Adipose tissue (tissue), 3 donors: ENCODE data around the gene WSB2. TPM values are rescaled to one million over a fixed set of nuclear protein-coding genes. Genes with fewer than 3 reads are reported as not detected.
"Not testable (repeated sequence)": the region's sequence is repeated elsewhere in the genome, so short reads cannot be mapped to it uniquely, and the experiment has no call there.

Source experiments
- H3K27ac ChIP-seq: one replicate; pipeline ENCODE4 v1.5.1; 2013; ENCODE audit warnings: low read depth, low read length
- WGBS, 3 donors: extraction: QIAGEN DNeasy Blood & Tissue Kit; methylation state at CpG; one replicate each; pipeline ENCODE4 v1.1.7; 2013; 5-methylcytosine and 5-hydroxymethylcytosine counted together
- polyA plus RNA-seq, 3 donors: library from polyadenylated mRNA; stranded (reverse); fragments of 200-250 nt; gene quantifications; one replicate each; pipeline ENCODE4 v1.2.3, GENCODE V29; 2013
- donor health status: healthy with polysubstance abuse.
- donor health status: Bipolar disorder and iron deficiency.
- donor health status: healthy.

WSB2 gene
- polyA plus RNA-seq, 3 donors: 21.1 to 55.7 (median 40.3) TPM

DNA sequence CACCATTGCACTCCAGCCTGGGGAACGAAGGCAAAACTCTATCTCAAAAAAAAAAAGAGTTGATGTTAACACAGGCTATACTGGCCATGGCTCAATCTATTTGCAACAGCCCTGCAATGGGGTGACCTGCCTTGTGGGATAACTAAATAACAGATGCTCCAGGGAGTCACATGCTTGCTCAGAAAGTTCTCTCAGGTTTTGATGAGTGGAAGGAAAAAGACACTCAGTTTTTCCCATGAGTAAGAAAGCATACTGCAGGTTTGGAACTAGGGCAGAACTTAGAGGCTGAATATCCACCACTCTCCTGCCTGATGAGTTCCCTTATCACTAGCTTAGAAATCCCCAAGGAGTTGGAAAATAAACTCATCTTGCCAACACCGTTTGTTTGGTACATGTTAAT, 16.9 kb downstream of the WSB2 start:
- WGBS, 3 donors: 79 to 84% (median 80%) methylated on average over 2 of the region's 2 CpGs
- H3K27ac ChIP-seq: no peak overlapping the region

DNA sequence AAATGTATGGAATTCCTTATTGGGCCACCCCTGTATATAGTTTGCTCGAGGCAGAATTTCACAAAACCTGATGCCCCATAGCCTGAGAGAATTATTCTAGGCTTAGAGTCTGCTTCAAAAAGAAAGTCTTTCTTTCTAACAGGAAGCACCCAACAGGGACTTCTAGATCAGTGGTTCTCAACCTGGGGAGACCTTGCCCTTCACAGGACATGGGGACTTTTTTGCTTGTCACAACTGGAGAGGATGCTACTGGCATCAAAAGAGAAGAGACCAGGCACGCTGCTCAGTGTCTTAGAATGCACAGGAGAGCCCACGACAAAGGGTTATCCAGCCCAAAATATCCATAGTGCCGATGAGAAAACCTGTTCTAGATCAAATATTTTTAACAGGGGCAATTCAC, 18.9 kb downstream of the WSB2 start:
- no peak overlapping the region for H3K27ac ChIP-seq
- WGBS, 3 donors: 95 to 96% (median 96%) methylated on average over 4 of the region's 4 CpGs

DNA sequence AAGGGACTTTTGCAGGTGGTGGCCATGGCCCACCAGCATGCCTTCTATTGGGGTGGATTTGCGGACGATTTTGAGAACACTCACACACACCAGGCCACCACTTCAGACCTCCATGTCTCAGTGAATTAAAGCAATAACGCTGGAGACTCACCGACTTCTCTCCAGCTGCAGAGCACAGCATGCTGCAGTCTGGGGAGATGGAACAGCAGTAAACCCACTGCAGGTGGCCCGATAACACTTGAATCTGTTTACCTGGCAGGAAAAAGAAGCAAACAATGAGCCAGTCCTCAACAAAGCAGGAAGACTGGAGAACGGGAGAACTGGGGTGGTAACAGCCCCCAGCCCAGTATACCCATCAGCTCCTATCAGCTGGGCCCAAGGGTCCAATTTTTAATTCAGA, 22.8 kb downstream of the WSB2 start:
- 64 to 88% (median 76%) methylated on average over 6 of the region's 6 CpGs for WGBS, 3 donors

DNA sequence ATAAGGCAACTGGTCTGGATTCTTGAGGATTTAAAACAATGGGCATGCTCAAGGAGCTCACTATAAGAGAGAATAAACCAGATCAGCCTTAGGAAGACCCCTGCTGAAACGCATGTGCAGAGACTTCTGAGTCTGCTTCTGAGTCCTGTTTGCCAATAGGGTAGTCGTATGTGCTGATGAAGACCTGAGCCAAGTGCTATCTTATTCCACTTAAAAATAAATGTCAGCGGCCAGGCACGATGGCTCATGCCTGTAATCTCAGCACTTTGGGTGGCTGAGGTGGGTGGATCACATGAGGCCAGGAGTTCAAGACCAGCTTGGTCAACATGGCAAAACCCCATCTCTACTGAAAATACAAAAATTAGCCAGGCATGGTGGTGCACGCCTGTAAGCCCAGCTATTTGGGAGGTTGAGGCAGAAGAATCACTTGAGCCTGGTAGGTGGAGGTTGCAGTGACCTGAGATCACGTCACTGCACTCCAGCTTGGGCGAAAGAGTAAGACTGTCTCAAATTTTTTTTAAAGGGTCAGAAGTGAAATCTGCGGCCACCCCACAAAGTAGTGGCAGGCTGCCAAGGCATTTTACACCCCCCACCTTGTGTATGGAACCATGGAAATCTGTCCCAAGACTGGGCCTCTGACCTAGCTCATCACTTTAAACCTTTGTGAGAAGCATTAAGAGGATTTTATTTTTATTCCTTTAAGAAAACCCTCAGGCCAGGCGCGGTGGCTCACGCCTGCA, 24.1 kb downstream of the WSB2 start:
- H3K27ac ChIP-seq: no peak overlapping the region
- WGBS, 3 donors: 92 to 96% (median 94%) methylated on average over 11 of the region's 11 CpGs

More for the DNA sequence above, 22.8 kb downstream of the WSB2 start:
- no peak overlapping the region for H3K27ac ChIP-seq

DNA sequence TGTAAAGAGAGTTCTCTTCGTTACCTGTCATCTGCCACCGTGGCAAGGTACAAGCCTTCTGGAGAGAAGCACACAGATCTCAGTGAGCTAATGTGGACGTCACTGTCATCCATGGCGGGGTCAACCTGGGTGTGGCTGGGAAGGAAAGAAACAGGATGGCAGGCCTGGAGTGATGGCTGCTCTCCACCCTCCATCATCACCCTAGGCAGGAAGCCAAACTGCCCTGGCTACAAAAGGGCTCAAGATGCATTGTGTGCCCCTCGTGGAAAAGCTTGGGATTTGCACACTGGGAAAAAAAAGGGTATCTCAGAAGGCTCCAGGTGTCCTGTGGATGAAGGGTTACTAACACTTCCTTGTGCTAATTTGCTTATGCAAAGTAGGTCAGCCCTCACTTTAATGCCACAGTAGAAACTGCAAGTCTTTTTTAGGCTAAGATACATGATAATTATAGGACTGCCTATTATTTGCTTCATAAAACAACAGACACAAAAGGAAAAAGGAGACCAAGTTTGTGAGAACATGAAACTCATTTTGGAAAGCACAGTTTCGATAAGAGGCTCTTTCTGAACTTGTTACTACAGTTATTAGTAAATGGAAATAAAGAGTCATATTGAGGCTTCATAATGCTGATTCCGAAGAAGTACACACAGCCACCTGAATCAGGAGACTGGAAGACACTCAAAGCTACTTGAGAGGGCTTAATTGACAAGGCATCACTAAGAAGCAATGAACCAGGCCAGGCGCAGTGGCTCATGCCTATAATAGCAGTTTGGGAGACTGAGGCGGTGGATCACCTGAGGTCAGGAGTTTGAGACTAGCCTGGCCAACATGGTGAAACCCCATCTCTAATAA, 25.6 kb downstream of the WSB2 start:
- no peak overlapping the region for H3K27ac ChIP-seq
- 77 to 84% (median 83%) methylated on average over 9 of the region's 9 CpGs for WGBS, 3 donors

DNA sequence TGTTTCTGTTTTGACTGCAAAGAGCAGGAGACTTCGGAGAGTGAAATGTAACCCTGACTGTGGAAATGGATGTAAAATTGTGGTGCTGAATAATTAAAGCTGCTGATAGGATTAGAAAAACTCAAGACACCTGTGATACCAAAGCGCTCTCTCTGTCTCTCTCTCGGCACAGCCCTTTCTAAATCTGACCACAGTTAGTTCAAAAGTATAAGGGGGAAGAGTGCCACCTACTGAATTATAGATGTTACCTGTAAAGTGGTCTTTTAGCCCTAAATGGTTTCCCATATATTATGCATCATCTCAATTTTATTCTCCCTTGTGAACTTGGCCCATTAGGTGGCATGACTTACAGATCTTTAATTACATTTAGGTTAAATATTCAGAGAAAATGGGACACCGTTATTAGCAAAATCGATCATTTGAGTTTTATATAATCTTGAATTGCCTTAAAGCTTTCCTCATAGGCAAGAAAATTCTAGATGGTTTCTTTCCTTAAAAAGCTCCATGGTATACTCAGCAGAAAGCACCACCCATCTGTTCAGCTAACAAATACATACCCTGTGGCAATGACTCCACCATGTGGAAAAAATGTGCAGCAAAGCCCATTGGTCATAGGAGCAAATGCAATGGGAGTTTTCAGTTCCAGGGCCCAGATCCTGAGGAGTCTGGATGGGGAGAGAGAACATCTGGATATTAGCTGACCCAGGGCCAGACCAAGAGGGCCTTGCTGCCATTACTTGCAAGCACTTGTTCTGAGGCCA, 26.4 kb downstream of the WSB2 start:
- 92 to 95% (median 93%) methylated on average over 5 of the region's 5 CpGs for WGBS, 3 donors
- H3K27ac ChIP-seq: no peak overlapping the region

DNA sequence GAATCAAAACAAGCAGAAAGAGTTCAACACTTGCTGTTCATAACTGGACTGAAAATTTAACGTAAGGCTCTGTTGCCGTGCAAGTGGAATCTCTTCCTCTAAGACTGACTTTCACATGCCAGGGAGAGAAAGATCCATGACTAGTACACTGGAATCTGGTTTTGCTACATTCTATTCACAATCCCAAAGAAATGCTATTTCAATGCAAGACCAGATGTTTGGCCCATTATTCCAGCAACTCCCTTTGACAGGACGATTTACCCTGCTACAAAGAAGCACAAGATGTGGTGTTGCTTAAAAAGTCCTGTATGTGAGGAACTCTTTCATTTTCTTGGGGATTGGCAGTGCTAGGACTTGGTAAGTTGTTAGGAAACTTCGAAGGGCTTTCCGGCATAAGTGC, 27.1 kb downstream of the WSB2 start:
- no peak overlapping the region for H3K27ac ChIP-seq

DNA sequence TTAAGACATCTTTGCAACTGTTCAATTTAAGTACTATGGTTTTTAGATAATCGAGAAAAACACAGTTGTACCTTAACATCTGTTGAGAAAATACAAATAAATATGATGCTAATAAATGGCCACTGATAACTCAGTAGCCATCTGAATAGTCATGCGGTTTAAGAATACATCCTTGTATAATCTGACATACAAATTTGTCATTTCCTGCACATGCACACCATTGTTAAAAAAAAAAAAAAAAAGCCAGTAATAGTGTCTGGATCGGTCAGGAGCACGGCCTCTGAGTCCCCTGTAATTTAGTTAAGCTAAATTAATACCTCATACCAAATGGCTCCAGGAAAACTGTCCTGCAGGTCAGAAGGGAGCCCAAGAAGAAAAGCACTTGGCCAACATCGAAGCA, 27.7 kb downstream of the WSB2 start:
- WGBS, 3 donors: 81 to 86% (median 85%) methylated on average over 5 of the region's 5 CpGs
- H3K27ac ChIP-seq: no peak overlapping the region

More for the DNA sequence above, 27.1 kb downstream of the WSB2 start:
- 86 to 90% (median 89%) methylated on average over 5 of the region's 5 CpGs for WGBS, 3 donors

DNA sequence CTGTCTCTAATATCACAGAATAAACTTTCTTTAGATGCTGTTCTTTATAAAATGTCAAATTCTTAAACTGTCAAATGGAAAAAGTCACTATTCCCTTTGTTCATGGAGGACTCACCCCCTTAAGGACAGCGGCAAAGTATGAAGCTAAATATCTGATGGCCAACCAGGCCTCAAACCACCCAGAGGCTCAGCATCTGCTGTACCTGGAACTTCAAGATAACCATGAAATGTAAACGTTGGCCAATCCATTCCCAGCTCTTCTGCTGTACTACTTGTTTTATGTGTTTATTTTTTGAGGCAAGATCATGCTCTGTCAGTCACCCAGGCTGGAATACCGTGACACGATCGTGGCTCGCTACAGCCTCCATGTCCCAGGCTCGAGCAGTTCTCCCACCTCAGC, 28.8 kb downstream of the WSB2 start:
- WGBS, 3 donors: 87 to 95% (median 88%) methylated on average over 7 of the region's 7 CpGs
- H3K27ac ChIP-seq: no peak overlapping the region

DNA sequence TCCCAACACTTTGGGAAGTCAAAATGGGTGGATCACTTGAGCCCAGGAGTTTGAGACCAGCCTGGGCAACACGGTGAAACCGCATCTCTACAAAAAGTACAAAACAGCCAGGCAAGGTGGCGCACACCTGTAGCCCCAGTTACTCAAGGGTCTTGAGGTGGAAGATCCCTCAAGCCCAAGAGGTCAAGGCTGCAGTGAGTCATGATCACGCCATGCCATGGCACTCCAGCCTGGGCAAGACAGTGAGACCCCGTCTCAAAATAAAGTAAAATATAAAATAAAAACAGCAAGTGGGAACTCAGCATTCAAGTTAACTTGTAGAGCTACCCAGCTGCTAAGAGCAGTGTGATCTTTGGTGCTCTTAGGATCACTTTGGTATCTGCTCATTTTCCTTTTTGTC, 31.8 kb downstream of the WSB2 start:
- H3K27ac ChIP-seq: no peak overlapping the region
- 96 to 97% (median 97%) methylated on average over 5 of the region's 5 CpGs for WGBS, 3 donors

DNA sequence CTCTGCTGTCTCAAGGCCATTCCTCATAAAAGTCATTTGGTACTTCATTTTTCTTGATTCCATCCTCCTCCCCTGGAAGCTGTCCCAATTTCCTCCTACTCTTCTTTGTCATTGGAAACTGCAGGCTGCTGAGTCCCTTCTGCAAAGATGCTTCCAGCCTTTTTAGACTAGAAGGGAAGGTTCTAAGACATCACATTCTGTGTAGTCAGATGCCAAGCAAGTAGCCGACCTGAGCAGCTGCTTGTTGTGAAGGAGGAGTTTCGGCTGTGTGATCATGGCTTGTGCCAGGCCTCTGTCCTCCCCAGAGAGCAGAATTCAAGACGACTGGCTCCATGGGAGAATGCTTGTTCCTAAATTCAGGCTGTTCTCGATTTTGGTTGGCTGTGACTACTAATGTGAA, 35.8 kb downstream of the WSB2 start:
- 63 to 80% (median 74%) methylated on average over 4 of the region's 4 CpGs for WGBS, 3 donors
- no peak overlapping the region for H3K27ac ChIP-seq

DNA sequence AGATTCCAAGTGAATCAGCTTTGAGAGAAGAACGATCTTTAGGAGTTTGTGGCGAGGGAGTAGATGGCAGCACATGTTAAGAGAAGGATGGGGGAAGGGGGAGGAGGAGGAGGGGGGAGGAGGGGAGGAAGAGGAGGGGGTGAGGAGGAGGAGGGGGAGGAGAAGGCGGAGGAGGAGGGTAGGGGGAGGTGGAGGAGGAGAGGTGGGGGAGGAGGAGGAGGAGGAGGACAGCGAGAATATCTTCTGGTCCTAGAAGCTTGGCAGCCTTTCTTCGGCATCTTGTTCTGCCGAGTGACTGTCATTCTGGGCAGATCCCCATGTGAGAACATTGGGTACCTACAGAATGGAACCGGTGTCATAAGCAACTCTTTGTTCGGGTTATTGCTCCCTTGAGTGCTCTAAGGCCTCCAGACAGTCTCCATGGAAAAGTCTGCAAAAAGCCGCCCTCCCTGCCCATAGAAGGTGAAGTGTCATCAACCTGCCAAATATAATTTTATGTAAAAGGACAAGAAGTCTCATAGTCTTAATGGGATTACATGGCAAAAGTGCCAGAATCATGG, 37.6 kb downstream of the WSB2 start:
- no peak overlapping the region for H3K27ac ChIP-seq
- 87 to 93% (median 88%) methylated on average over 8 to 9 of the region's 9 CpGs for WGBS, 3 donors

DNA sequence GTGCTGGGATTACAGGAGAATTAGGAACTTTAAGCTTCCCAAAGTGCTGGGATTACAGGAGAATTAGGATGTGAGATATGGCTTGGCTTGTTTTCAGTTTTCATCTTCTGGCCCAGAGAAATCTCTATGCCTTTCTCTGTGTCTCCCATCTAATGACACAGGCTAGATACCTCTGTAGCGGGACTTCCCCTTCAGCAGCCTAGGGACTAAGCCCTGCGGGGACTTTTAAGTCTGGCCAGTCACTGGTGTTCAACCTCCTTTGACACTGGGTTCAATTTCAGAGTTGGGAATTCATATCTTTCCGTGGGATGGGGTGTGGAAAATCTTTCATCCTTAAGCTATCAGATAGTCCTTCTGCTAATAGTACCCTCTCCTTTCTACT, 38.3 kb downstream of the WSB2 start:
- WGBS, 3 donors: 93 to 97% (median 96%) methylated on average over 3 of the region's 3 CpGs
- H3K27ac ChIP-seq: no peak overlapping the region

DNA sequence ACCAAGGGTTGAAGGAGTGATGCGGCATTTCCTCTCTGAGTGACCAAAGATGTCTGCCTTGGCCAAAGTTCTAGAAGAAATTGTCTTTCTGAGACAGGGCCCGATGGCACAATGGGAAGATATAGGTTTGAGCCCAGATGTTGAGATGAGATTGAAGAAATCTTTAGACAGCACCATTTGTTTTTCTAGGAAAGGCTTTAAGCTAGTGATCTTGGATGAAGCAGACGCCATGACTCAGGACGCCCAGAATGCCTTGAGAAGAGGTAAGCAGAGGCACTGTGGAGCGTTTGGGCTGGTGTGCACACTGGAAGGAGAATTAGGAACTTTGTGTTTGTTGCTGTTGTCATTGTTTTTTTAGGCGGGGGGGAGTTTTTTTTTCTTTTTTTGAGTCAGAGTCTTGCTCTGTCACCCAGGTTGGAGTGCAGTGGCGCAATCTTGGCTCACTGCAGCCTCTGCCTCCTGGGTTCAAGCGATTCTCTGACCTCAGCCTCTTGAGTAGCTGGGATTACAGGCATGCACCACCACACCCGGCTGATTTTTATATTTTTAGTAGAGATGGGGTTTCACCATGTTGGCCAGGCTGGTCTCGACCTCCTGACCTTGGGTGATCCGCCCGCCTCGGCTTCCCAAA, 38.8 kb downstream of the WSB2 start:
- 92 to 95% (median 93%) methylated on average over 13 of the region's 13 CpGs for WGBS, 3 donors
- H3K27ac ChIP-seq: not testable (repeated sequence)

DNA sequence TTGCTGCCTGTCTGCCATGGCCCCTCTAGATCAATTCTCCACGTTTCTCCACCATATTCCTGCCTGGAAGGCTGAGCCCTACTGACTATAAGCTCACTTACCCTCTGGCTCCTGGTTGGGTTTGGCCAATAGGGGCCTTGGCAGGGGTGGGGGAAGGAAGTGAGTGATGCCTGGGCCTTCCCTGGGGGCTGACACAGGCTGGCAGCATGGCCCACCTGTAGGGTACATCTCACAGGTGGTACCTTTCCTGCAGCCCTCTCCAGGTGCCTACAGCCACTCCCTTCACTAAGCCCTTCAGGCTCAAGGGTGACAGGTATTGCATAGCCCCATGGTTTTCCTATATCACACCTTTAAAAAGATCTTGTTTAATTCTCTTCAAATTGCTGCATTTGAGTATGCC, 40.9 kb downstream of the WSB2 start:
- 67 to 96% (median 82%) methylated on average over 1 of the region's 1 CpG for WGBS, 3 donors
- no peak overlapping the region for H3K27ac ChIP-seq

DNA sequence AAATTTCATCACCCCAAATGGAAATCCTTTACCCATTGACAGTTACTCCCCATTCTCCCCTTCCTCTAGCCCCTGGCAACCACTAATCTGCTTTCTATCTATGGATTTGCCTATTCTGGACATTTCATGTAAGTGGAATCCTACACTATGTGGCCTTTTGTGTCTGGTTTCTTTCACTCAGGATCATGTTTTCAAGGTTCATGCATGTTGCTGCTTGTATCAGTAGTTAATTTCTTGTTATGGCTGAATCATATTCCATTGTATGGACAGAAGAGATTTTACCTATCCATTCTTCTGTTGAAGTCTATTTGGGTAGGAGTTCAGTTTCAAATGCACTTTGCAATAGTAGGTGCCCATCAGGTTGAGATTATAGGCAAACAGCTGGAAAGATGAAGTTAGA, 43.1 kb downstream of the WSB2 start:
- H3K27ac ChIP-seq: no peak overlapping the region

DNA sequence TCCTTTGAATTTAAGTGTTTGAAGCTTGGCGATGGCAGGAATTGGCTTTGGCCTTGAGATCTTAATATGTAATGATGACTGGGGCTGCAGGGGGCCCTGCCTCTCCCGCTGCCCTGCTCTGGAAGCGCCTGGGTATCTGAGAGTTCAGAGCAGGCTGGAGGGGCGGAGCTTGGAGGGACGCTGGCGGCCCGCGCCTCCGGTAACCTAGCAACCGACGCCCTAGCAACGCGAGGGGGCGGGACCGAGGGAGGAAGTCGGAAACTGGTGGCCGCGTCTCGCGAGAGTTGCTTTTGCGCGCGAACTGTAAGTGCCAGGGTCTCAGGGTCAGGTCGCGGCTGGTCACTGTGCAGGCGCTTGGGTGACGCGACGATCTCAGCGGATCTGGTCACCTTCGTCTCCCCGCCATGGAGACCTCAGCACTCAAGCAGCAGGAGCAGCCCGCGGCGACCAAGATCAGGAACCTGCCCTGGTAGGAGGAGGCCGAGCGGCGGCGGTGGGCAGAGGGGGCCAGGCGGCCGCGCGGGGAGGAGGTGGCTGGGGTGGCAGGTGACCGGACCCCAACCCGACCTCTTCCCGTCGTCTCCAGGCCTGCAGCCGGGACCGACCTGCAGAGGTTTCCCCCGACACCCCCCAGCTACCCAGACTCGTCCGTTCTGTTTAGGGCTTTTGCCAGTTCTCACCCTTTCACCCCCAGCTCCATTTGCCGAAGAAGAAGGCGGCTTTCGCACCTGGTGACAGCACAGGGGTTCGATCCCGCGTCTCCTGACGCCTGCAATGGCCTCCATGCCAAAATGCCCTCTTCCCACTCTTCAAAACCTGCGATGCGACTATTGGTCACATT, 44.3 kb downstream of the WSB2 start, which contains the start of gene RFC5:
Gene RFC5, plus strand, starts transcription at position 280 of the 841 bp plus-strand sequence. Its CDS starts 125 bp downstream, at position 405.
- H3K27ac ChIP-seq: no peak within 1 kb of the TSS
- 0 to 1% (median 1%) methylated on average over 46 to 61 of the region's 61 CpGs for WGBS, 3 donors
